Ishikawa (cell line): ENCODE data around the gene TPX2.

Source experiments
- CEBPB ChIP-seq: IDR thresholded peaks from 2 replicates; pipeline ENCODE4 v1.6.1; 2012
- CREB1 ChIP-seq: IDR thresholded peaks from 2 replicates; pipeline ENCODE4 v1.6.1; 2012; ENCODE audit warnings: low read depth
- EGR1 ChIP-seq: IDR thresholded peaks from 2 replicates; pipeline ENCODE4 v1.6.1; 2012
- EP300 ChIP-seq: IDR thresholded peaks from 2 replicates; pipeline ENCODE4 v1.6.1; 2012; ENCODE audit warnings: borderline replicate concordance
- FOXM1 ChIP-seq: IDR thresholded peaks from 2 replicates; pipeline ENCODE4 v1.6.1; 2012; ENCODE audit warnings: low read depth, borderline replicate concordance
- MAX ChIP-seq: IDR thresholded peaks from 2 replicates; pipeline ENCODE4 v1.6.1; 2012
- NFIC ChIP-seq: IDR thresholded peaks from 2 replicates; pipeline ENCODE4 v1.6.1; 2012
- RAD21 ChIP-seq: IDR thresholded peaks from 2 replicates; pipeline ENCODE4 v1.6.1; 2012; ENCODE audit warnings: low read depth
- REST ChIP-seq: IDR thresholded peaks from 2 replicates; pipeline ENCODE4 v1.6.1; 2012; ENCODE audit warnings: low read depth, mild to moderate bottlenecking
- TAF1 ChIP-seq: IDR thresholded peaks from 2 replicates; pipeline ENCODE4 v1.6.1; 2012; ENCODE audit warnings: low read depth, mild to moderate bottlenecking
- TCF12 ChIP-seq: IDR thresholded peaks from 2 replicates; pipeline ENCODE4 v1.6.1; 2012; ENCODE audit warnings: low read depth
- TEAD4 ChIP-seq: IDR thresholded peaks from 2 replicates; pipeline ENCODE4 v1.6.1; 2012
- USF1 ChIP-seq: IDR thresholded peaks from 2 replicates; pipeline ENCODE4 v1.6.1; 2012
- YY1 ChIP-seq: IDR thresholded peaks from 2 replicates; pipeline ENCODE4 v1.6.1; 2012; ENCODE audit warnings: low read depth
- ZBTB7A ChIP-seq: IDR thresholded peaks from 2 replicates; pipeline ENCODE4 v1.6.1; 2012; ENCODE audit warnings: low read depth

TPX2 gene

GRCh38 chr20:31803552-31804291, 64.6 kb downstream of the TPX2 start:
- no peak for TF ChIP-seq CREB1
- TF ChIP-seq REST, result no peak
- no peak for TF ChIP-seq NFIC
- TF ChIP-seq CEBPB, result no peak
- TF ChIP-seq ZBTB7A, result no peak
- TF ChIP-seq EGR1, result no peak
- TF ChIP-seq USF1, result no peak
- no peak for TF ChIP-seq RAD21
- no peak for TF ChIP-seq FOXM1
- TF ChIP-seq TEAD4, result no peak
- TF ChIP-seq TCF12, result no peak
- TF ChIP-seq TAF1, result no peak
- no peak for TF ChIP-seq YY1
- TF ChIP-seq EP300, result no peak
- TF ChIP-seq MAX, result no peak

- no peak for TF ChIP-seq EP300
- no peak for TF ChIP-seq CREB1
- TF ChIP-seq MAX, result no peak
- TF ChIP-seq TEAD4, result no peak
- no peak for TF ChIP-seq CEBPB
- TF ChIP-seq TAF1, result no peak
Observed at GRCh38 chr20:31806564-31807355, 67.7 kb downstream of the TPX2 start.

GRCh38 chr20:31808481-31808880, 69.4 kb downstream of the TPX2 start:
- no peak for TF ChIP-seq RAD21

GRCh38 chr20:31809661-31810060, 70.6 kb downstream of the TPX2 start:
- TF ChIP-seq REST (no peak), ZBTB7A (no peak), TEAD4 (no peak), YY1 (no peak), MAX (no peak), USF1 (no peak), FOXM1 (no peak), CEBPB (no peak), TAF1 (no peak), TCF12 (no peak), EGR1 (no peak)

GRCh38 chr20:31811198-31811597, 72.1 kb downstream of the TPX2 start:
- TF ChIP-seq EGR1 (no peak), YY1 (no peak), NFIC (no peak)
